GM12892 (cell line): ENCODE data around the gene STON1.

ENCODE experiments used
- POLR2A ChIP-seq: IDR thresholded peaks from 2 replicates; pipeline ENCODE4 v1.6.1; 2011; ENCODE audit warnings: low read depth, low read length, control low read depth
- POLR2AphosphoS5 ChIP-seq: IDR thresholded peaks from 2 replicates; pipeline ENCODE4 v1.6.1; 2011; ENCODE audit warnings: low read depth, low read length, control low read depth

- TF ChIP-seq POLR2AphosphoS5: no peak
- TF ChIP-seq POLR2A: no peak
Measured at GRCh38 chr2:48528431-48528830, 1.5 kb upstream of the STON1 start.
